ENCODE measurements around the gene MAD1L1.

Gene MAD1L1

DNA sequence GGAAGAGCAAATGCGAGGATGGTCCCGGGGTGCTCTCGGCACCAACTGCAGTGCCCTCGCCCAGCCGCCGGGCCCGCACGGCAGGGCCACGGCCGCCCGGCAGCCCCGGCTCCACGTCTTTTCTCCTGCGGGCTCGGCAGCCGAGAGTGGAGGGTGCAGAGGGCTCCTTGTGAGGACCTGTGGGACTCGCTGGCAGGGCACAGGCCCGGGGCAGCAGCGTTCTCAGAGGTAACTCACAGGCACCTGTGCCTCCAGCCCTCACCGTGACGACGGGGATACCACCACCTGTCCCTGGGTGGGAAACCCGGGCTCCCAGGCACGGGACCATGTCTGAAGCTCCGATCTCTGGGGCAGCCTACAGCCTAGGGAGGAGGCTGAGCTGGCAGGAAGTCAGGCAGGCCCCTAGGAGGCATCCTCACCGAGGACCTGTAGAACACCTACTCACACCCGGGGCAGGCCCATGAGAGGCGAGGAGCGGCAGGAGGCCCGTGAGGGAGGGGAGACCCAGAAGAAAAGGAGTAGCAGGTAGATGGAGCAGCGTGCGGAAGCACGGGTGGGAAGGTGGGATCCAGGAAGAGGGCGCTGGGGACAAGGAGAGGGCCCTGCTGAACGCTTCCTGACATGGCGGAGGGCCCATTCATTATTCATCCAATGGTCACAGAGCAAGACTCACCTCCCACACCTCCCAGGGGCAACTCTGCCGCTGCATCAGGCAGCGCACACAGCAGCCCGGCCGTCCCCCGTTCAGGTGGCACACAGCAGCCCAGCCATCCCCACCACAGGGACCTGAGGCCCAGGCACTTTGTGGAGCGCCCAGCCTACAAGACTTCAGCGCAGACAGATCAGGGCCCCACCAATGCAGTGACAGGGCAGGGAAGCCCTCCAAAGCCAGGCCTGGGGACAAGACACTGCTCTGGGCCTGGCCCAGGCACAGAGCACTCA is 244.9 kb downstream of the MAD1L1 start:
- no peak for DNase-seq (ENCODE audit: low spot score)

DNA sequence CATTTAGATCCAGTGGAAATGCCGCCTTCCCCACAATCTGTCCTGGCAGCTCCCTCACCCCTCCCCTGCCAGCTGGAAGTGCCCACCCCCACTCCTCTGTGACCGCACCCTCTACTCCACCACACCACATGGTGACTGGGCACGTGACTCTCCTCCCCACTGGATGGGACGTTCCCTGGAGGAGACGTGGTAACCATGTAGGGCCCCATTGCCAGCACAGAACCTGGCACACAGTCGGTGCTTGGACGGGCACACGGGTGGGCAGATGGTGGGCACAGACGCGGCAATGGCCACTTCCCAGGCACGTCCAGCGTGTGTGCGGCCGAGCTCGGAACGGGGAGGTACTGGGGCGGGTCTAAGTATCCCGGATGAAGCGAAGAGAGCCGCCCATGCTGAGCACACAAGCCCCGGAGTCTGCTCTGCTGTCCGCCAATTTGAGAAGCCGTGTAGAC is 245.6 kb downstream of the MAD1L1 start:
- DNase-seq (ENCODE audit: low spot score) = no peak

- no peak for DNase-seq (ENCODE audit: low spot score)
Observed at GRCh38 chr7:1986366-1987083, 246.2 kb downstream of the MAD1L1 start.

GRCh38 chr7:1985936-1986335 is 246.8 kb downstream of the MAD1L1 start:
- DNase-seq (ENCODE audit: low spot score) = no peak

- DNase-seq (ENCODE audit: low spot score) = no peak
Observed at GRCh38 chr7:1985042-1985441, 247.7 kb downstream of the MAD1L1 start.

- no peak for DNase-seq (ENCODE audit: low spot score)
Observed at GRCh38 chr7:1981878-1982230, 250.9 kb downstream of the MAD1L1 start.

- DNase-seq (ENCODE audit: low spot score) = no peak
Observed at GRCh38 chr7:1981201-1981877, 251.4 kb downstream of the MAD1L1 start.

- DNase-seq (ENCODE audit: low spot score) = peak; percentile 44
Observed at GRCh38 chr7:1979591-1980560, 252.9 kb downstream of the MAD1L1 start.

DNA sequence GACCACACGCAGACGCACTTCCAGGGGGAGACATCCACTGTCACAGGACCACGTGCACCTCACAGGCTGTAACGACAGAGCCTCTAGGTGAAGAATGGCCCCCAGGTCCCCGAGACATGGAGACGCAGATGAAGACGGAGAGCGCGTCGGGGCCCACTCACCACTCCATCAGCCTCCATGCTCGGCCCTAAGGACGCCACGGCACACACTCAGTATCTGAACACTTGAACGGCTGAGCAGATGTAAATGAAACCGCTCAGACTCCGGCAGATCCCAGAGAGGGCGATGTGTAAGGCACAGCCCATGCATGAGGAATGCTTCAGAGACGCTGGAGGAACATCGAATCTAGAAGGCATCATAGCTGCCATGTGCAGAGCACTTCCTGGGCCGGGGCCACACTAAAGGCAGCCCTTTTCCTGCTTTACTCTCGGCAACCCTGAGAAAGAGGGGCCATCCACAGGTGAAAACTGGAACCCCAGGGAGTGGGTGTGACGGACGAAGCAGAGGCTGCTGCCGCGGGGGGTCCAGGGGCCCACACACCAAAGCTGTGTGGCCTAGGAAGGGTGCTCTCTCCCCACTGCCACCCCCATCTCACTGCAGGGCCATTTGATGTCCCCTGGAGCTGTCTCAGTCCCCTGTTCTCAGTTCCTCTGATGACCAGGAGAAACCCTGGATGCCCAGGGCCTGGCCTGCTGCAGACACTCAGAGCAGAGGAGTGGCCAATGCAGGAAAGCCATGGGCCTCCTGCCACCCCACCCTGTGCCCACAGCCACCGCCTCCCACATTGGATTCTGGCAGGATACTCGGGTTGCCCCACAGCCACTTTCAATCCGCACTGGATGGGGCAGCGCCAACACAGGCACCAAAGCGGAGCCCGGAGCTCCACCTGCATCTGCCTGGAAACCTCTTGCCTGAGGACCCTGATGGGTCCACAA is 253.8 kb downstream of the MAD1L1 start:
- no peak for DNase-seq (ENCODE audit: low spot score)

GRCh38 chr7:1977876-1978441 is 254.8 kb downstream of the MAD1L1 start:
- DNase-seq (ENCODE audit: low spot score) = no peak

DNA sequence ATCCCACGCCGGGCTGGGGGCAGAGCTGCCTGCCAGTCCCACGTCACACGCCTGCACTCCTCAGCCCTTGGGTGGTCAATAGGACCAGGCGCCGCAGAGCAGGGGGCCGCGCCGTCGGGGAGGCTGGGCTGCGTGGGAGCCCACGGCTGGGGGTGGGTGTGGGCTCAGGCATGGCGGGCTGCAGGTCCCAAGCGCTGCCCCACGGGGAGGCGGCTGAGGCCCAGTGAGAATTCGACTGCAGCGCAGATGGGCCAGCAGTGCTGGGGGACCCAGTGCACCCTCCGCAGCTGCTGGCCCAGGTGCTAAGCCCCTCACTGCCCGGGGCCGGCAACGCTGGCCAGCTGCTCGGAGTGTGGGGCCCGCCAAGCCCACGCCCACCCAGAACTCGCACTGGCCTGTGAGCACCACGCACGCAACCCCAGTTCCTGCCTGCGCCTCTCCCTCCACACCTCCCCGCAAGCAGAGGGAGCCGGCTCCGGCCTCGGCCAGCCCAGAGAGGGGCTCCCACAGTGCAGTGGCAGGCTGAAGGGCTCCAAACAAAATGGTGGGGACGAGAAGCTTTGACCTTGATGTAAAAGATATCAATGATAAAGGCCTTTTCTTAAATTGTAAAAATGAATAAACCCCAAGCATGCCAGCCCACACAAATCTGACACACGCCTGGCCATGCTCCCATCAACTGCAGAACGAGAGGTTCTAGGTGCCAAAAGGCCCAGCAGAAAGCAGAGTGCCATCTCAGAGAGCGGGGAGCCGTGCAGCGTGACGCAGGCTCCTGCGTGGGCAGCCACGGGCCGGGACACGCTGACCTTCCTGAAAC is 255.5 kb downstream of the MAD1L1 start:
- DNase-seq (ENCODE audit: low spot score) = no peak

DNA sequence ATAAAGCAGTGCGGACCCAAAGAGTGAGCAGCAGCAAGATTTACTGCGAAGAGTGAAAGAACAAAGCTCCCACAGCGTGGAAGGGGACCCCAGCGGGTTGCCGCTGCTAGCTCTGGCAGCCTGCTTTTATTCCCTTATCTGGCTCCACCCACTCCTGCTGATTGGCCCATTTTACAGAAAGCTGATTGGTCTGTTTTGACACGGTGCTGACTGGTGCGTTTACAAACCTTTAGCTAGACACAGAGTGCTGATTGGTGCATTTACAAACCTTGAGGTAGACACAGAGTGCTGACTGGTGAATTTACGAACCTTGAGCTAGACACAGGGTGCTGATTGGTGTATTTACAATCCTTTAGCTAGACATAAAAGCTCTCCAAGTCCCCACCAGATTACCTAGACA is 256.2 kb downstream of the MAD1L1 start:
- DNase-seq (ENCODE audit: low spot score) = peak; percentile 27

DNA sequence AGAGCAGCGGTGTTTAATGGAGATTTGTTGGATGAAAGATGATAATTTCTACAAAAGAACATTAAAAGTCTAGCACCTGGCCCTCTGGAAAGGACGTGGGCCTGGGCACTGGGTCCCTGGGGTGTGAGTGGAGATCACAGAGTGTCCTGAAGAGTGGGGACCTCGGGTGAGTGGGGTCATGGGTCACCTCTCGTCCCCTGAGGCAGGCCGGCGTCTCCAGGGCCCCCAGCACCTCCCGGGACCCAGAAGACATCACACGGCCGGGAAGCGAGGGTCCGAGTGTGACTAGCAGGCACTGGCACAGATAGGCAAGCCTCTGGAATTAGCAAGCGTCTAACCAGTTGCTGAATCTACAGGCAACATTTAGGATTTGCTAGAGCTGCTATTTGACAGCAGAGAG is 257.2 kb downstream of the MAD1L1 start:
- DNase-seq (ENCODE audit: low spot score) = no peak

DNA sequence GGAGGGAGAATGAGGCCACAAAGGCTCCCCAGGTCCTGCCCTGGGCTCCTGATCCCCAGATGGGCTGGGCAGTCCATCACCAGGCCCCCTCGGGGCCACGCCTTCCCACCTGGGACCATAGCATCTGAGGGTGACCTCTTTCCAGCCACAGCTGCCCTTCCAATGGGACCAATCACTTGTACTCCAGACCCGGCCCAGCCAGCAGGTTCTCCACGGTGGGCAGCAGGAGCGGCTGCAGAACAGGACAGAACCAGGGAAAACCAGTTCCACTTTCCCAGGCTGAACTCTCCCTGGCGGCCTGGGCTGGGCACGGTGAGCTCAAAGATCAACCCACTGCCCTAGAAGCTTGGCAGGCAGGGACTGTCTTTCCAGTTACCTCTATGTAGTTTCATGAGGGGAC is 257.6 kb downstream of the MAD1L1 start:
- DNase-seq (ENCODE audit: low spot score) = no peak

DNA sequence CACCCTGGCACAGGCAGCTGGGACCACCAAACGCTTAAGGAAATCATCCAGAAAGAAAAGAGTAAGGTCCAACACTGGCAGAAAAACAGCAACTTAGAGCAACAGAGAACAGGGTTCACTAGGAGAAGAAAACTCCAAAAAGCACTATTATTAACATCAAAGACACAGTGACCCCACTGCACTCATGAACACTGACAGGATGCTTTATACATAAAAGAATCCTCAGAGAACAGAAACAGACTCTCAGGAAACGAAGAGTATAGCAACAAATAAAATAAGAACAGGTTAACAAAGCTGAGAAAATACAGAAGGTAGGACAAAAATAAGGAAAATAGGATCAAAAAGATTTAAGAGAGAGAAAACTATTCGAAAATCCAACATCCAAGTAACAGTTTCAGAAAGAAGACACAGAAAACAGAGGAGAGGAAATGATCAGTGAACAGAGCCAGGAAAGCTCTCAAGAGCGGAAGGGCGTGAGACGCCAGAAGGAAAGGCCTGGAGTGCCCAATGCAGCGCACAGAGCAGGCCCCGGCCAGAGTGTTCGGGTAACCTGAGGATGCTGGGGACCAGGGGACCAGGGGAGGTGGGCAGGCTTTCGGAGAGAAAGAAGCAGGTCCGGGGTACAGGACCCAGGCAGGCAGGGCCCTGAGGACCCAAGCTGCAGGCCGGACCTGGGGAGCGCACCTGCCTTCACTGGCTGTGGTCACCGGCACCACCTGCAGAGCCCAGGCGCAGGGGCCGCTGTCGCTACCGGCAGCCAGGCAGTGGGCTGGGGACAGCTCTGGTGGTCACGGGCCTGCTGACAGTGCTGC is 258.2 kb downstream of the MAD1L1 start:
- no peak for DNase-seq (ENCODE audit: low spot score)

GRCh38 chr7:1973321-1974251 is 259.2 kb downstream of the MAD1L1 start:
- no peak for DNase-seq (ENCODE audit: low spot score)

DNA sequence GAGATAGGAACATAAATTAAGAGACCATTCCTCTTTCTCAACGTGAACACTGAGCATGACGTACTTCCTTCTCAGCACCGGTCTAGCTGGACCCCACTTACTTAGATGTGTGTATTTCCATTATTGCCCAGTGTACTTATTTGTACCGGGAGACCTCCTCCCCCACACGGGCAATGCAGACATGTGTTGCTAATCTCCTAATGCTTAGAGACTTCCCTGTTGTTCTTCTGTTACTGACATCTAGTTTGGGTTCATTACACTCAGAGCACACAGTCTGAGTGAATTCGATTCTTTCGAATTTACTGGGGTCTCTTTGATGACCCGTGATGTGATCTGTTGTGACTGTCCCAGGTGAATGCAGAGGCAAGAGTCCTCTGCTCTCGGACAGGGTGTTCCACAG is 260.0 kb downstream of the MAD1L1 start:
- DNase-seq (ENCODE audit: low spot score) = no peak
